ENCODE data around the gene ATP2B2. TPM values are rescaled to one million over a fixed set of nuclear protein-coding genes. Genes with fewer than 3 reads are reported as not detected.

ATP2B2 gene
- total RNA-seq, 4 donors from 2014 or later, result 0.31 to 2.9 (median 1.8) TPM

DNA sequence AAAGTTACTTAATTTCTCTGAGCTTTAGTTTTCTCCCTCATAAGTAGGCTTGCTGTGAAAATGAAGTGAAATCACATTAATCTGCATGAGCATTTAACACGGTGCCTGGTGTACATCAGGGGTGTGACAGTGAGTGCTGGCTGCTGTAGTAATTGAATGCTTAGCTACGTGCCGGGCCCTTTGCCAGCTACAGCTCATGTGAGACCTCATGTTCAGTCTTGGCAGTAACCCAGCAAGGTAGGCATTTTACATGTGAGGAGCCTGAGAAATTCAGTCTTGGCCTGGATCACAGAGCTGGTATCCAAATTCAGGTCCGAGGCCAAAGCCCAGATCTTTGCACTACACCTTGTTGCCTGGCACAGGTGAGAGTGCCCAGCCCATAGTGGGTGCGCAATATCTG lies 221.7 kb downstream of the ATP2B2 start:
- ATAC-seq (no peak), DNase-seq (no peak)
- H3K27ac ChIP-seq, result no peak overlapping the region
- in situ Hi-C loops (cut with MboI; ENCODE audit: low sequenced_read_pairs in 4 of 4) (no loop called here), intact Hi-C loops (cut with DNase I; ENCODE audit: low total_unique reads) (no loop called here)
- no peaks in the 10 kb centered on the region for H3K4me1 ChIP-seq
- H3K27me3 ChIP-seq, result no peaks in the 10 kb centered on the region
- TF ChIP-seq POLR2A (IDR thresholded peaks at IDR 0.05), result no peak
- TF ChIP-seq, protein P1, sequence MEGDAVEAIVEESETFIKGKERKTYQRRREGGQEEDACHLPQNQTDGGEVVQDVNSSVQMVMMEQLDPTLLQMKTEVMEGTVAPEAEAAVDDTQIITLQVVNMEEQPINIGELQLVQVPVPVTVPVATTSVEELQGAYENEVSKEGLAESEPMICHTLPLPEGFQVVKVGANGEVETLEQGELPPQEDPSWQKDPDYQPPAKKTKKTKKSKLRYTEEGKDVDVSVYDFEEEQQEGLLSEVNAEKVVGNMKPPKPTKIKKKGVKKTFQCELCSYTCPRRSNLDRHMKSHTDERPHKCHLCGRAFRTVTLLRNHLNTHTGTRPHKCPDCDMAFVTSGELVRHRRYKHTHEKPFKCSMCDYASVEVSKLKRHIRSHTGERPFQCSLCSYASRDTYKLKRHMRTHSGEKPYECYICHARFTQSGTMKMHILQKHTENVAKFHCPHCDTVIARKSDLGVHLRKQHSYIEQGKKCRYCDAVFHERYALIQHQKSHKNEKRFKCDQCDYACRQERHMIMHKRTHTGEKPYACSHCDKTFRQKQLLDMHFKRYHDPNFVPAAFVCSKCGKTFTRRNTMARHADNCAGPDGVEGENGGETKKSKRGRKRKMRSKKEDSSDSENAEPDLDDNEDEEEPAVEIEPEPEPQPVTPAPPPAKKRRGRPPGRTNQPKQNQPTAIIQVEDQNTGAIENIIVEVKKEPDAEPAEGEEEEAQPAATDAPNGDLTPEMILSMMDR (IDR thresholded peaks at IDR 0.05 in 4 of 5, conservative IDR thresholded peaks at IDR 0.05 in 1 of 5), result no peak
- peaks cover 0 to 76% of the 10 kb centered on the region in 2 donors for H3K36me3 ChIP-seq
- no peaks in the 10 kb centered on the region for H3K9me3 ChIP-seq
- no peak overlapping the region for H3K4me3 ChIP-seq

DNA sequence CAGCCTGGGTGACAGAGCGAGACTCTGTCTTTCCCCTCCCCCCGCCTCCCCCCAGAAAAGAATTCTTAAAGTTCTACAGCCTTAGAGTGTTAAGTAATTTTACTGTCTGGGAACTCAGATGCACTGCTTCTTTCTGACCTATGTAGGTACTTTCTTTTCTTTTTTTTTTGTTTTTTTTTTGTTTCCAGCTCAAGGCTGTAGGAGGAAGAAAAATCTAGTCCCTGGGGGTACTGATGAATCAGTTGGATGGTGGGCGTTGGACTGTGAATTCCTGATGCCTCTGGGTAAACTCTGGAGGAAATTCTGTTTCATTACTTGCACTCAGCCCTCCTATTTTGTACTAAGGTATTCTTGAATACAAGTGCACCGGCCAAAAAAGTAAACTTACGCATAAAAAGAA lies 223.4 kb downstream of the ATP2B2 start:
- no peak for DNase-seq
- Histone ChIP-seq H3K27me3 (no peaks in the 10 kb centered on the region), H3K4me3 (no peak overlapping the region), H3K4me1 (no peaks in the 10 kb centered on the region), H3K9me3 (no peaks in the 10 kb centered on the region), H3K27ac (no peak overlapping the region), H3K36me3 (peaks cover 0 to 78% of the 10 kb centered on the region in 2 donors)
- intact Hi-C loops (cut with DNase I; ENCODE audit: low total_unique reads), result no loop called here
- TF ChIP-seq, protein P1 (IDR thresholded peaks at IDR 0.05 in 4 of 5, conservative IDR thresholded peaks at IDR 0.05 in 1 of 5), result no peak
- no peak for TF ChIP-seq POLR2A (IDR thresholded peaks at IDR 0.05)
- ATAC-seq, result no peak
- in situ Hi-C loops (cut with MboI; ENCODE audit: low sequenced_read_pairs in 4 of 4), result no loop called here

DNA sequence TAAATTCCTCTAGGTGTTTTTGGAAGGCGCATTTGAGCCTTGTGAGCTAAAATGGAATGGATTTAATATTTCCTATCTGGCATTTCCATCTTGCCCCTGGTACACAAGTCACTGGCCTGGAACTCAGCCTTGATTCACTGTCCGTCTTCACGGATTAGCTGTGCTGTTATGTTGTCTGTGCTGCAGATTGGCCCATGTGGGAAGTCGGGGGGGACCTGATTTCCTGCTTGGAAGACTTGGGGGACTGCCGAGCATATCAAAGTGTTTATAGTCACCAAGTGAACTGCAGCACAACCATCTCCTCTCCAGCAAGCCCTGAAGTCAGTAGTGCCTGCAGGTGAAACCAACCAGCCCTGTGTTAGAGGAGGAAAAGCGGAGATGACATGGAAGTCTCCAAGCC lies 224.8 kb downstream of the ATP2B2 start:
- TF ChIP-seq, protein P1 (IDR thresholded peaks at IDR 0.05 in 4 of 5, conservative IDR thresholded peaks at IDR 0.05 in 1 of 5), result no peak
- no peak for TF ChIP-seq POLR2A (IDR thresholded peaks at IDR 0.05)
- Histone ChIP-seq H3K4me1 (no peaks in the 10 kb centered on the region), H3K4me3 (no peak overlapping the region), H3K27ac (no peak overlapping the region), H3K9me3 (no peaks in the 10 kb centered on the region), H3K36me3 (peaks cover 0 to 76% of the 10 kb centered on the region in 2 donors), H3K27me3 (no peaks in the 10 kb centered on the region)
- no peak for ATAC-seq
- DNase-seq, result no peak
- intact Hi-C loops (cut with DNase I; ENCODE audit: low total_unique reads) (no loop called here), in situ Hi-C loops (cut with MboI; ENCODE audit: low sequenced_read_pairs in 4 of 4) (no loop called here)

- peaks cover 0 to 72% of the 10 kb centered on the region in 2 donors for H3K36me3 ChIP-seq
- no peak overlapping the region for H3K27ac ChIP-seq
- peaks cover 0 to 2% of the 10 kb centered on the region in 2 donors for H3K4me1 ChIP-seq
- H3K27me3 ChIP-seq, result no peaks in the 10 kb centered on the region
- intact Hi-C loops (cut with DNase I; ENCODE audit: low total_unique reads), result no loop called here
- H3K4me3 ChIP-seq, result no peak overlapping the region
- TF ChIP-seq, protein P1 (IDR thresholded peaks at IDR 0.05 in 4 of 5, conservative IDR thresholded peaks at IDR 0.05 in 1 of 5), result no peak
- no peak for TF ChIP-seq POLR2A (IDR thresholded peaks at IDR 0.05)
- no peak for ATAC-seq
- H3K9me3 ChIP-seq, result no peaks in the 10 kb centered on the region
- in situ Hi-C loops (cut with MboI; ENCODE audit: low sequenced_read_pairs in 4 of 4), result no loop called here
- no peak for DNase-seq
These were observed 225.2 kb downstream of the ATP2B2 start for GRCh38 chr3:10280177-10280529.
